Activated naive CD4-positive, alpha-beta T cell treated with anti-CD3 and anti-CD28 coated beads, Interleukin-2, amount 50 U/mL, for 24 hours (primary cell): ENCODE results near the gene KIF1A.
"Not testable (repeated sequence)": the region's sequence is repeated elsewhere in the genome, so short reads cannot be mapped to it uniquely, and the experiment has no call there.

ENCODE experiments used
- H3K27ac Mint-ChIP-seq: one replicate; pipeline ENCODE4 v1.8.0; 2021; ENCODE audit warnings: mild to moderate bottlenecking, mixed read lengths
- H3K27me3 Mint-ChIP-seq: one replicate; pipeline ENCODE4 v1.8.0; 2021; ENCODE audit warnings: mixed read lengths
- H3K36me3 Mint-ChIP-seq: one replicate; pipeline ENCODE4 v1.8.0; 2021; ENCODE audit warnings: mixed read lengths
- H3K4me1 Mint-ChIP-seq: one replicate; pipeline ENCODE4 v1.8.0; 2021; ENCODE audit warnings: mixed read lengths
- H3K4me3 Mint-ChIP-seq: one replicate; pipeline ENCODE4 v1.8.0; 2021; ENCODE audit warnings: mild to moderate bottlenecking, mixed read lengths
- H3K9me3 Mint-ChIP-seq: one replicate; pipeline ENCODE4 v1.8.0; 2021; ENCODE audit warnings: mixed read lengths

The KIF1A gene

DNA sequence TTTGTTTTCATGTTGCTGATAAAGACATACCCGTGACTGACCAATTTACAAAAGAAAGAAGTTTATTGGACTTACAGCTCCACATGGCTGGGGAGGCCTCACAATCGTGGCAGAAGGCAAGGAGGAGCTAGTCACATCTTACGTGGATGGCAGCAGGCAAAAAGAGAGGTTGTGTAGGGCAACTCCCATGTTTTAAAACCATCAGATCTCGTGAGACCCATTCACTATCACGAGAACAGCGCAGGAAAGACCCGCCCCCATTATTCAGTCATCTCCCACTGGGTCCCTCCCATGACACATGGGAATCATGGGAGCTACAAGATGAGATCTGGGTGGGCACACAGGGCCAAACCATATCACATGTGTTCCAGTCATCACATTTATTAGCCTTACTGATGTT, 111.6 kb downstream of the KIF1A start:
- Mint-ChIP-seq H3K9me3 (no peaks in the 10 kb centered on the region), H3K27ac (no peak overlapping the region), H3K36me3 (no peaks in the 10 kb centered on the region), H3K4me3 (no peak overlapping the region), H3K4me1 (peaks cover 13% of the 10 kb centered on the region), H3K27me3 (peaks cover 2% of the 10 kb centered on the region)

DNA sequence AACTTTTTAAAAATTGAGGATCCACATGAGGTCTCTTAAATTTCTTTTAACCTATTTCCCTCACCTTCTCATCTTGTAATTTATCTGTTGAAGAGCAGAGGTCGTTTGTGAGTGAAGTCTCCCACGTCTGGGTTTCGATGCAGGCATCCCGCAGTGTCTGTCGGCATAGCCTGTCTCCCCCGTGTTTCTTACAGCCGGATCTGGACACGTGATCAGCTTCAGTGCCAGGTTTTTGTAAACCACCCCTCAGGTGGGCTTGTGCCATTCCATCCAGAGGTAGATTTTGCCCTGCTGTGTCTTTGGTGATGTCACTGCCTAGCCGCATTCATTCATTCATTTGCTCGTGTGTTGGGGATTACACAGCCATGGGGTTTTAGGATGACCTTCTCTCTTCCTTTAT, 112.2 kb downstream of the KIF1A start:
- Mint-ChIP-seq H3K4me1 (peaks cover 17% of the 10 kb centered on the region), H3K27ac (no peak overlapping the region), H3K4me3 (no peak overlapping the region), H3K9me3 (no peaks in the 10 kb centered on the region), H3K36me3 (no peaks in the 10 kb centered on the region), H3K27me3 (peaks cover 4% of the 10 kb centered on the region)

DNA sequence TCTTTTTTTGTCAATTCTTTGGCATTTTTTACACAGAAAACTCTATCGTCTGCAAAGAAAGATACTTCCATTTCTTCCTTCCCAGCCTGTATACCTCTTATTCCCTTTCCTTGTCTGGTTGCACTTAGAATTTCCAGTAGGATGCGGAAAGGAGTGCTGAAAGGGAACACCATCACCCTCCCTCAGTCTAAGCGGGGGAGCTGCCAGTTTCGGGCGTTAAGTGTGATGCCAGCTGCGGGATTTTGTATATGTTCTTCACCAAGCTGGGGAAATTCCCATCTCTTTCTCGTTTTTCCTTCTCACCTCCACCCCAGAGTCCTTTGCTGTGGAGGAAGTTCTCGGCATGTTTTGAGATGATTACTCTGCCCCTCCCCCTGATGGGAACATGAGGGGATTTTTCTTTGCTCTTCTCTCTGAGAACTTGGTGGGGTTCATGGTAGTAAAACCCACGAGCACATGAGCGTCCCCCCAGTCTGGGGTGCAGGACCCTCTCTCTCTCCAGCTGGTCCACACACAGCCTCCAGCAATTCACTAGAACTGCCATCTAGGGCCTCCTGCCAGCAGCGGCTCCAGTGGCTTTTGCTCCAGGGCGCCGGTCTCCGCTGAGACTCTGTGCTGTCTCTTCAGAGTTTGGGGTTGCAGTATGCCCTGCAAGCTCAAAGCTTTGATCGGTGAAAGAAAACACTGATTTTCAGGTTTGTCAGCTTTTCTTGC, 112.8 kb downstream of the KIF1A start:
- Mint-ChIP-seq H3K27ac (no peak overlapping the region), H3K4me1 (peaks cover 17% of the 10 kb centered on the region), H3K9me3 (no peaks in the 10 kb centered on the region), H3K27me3 (peaks cover 4% of the 10 kb centered on the region), H3K36me3 (no peaks in the 10 kb centered on the region), H3K4me3 (no peak overlapping the region)

DNA sequence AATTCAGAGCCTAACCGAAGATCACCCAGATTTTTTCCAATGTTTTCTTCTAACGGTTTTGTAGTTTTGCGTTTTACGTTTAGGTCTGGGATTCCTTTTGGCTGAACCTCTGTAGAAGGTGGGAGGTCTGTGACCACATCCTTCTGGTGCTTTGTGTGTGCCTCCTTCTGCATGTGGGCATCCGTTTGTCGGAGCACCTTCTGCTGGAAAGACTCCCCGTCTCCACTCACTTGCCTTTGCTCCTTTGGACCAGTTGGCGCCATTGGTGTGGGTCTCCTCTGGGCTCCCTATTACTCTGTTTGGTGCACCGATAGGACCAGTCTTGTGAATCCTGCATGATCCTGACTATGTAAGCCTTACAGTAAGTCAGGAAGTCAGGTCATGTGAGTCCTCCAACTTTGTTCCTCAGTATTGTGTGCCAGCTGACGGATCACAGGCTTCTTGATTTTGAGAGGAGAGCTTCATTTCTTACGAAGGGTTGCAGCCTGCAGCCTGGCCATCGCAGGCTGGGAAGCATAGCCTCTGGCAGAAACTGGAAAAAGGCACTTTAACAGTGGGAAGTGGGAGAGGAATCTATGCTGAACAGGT, 114.7 kb downstream of the KIF1A start:
- H3K4me3 Mint-ChIP-seq = peak overlapping the region; percentile 80
- peaks cover 4% of the 10 kb centered on the region for H3K27me3 Mint-ChIP-seq
- no peak overlapping the region for H3K27ac Mint-ChIP-seq

DNA sequence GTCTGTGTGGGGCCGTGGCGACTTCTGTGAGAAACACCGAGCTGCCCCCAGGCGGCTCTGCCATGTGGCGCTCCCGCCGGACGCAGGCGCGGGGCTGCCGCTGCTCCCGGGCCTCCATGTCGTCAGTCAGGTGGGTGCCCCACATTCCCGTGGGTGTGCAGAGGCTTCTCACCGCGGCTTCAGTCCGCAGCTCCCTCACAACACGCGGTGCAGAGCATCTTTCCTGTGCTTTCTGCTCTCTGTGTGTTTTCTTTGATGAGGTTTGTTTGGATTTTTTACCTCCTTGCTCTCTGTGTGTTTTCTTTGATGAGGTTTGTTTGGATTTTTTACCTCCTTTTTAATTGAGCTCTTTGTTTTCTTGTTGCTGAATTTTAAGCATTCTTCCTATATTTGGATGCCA, 115.4 kb downstream of the KIF1A start:
- peaks cover 4% of the 10 kb centered on the region for H3K27me3 Mint-ChIP-seq
- no peak overlapping the region for H3K27ac Mint-ChIP-seq
- H3K4me1 Mint-ChIP-seq = peaks cover 17% of the 10 kb centered on the region
- no peaks in the 10 kb centered on the region for H3K36me3 Mint-ChIP-seq
- H3K9me3 Mint-ChIP-seq = no peaks in the 10 kb centered on the region
- peak overlapping the region; percentile 80 for H3K4me3 Mint-ChIP-seq

More for the DNA sequence above, 114.7 kb downstream of the KIF1A start:
- H3K9me3 Mint-ChIP-seq = no peaks in the 10 kb centered on the region
- peaks cover 17% of the 10 kb centered on the region for H3K4me1 Mint-ChIP-seq
- H3K36me3 Mint-ChIP-seq = no peaks in the 10 kb centered on the region

DNA sequence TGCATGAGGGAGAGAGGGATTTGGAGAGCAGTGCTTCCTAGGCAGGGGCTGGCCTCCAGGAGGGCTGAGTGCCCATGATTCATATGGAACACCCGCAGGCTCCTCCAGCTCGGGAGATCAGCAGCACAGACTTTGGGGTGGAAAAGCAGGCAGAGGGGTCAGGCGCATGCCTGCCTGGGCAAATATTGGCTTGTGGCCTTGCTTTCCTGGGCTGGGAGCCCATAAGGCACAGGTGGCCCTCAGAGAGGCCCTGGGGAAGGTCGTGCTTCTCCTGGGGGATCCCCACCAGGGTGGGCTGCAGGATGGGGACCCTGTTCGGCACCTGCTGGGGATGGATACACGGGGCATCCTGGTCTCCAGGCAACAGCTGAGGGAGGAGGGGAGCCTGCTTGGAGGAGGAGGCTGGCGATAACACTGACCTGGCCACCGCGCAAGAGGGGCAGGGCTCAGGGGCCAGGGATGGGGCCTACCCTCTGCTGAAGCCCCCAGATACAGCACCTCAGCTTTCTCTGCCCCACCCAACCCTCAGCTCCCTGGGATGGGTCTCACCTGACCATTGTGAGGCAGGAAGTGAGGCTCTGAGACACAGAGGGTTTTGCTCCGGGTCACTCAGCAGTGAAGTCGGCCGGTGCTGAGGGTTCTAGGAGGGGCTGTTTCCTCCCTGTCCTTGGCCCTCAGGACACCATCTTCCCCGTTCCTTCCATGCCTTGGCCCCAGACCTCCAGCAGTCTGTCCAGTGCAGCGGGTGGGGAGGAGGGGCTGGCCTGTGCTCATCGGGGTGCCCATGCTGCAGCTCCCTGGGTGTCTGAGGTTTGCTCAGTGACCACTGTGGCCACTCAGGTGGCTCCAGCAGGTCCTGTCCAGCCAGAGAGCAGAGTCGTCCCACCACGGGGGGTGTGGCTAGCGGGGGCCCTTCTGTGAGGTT, 116.3 kb downstream of the KIF1A start:
- H3K36me3 Mint-ChIP-seq = no peaks in the 10 kb centered on the region
- peaks cover 17% of the 10 kb centered on the region for H3K4me1 Mint-ChIP-seq
- peak overlapping the region; percentile 65 for H3K27ac Mint-ChIP-seq
- peaks cover 4% of the 10 kb centered on the region for H3K27me3 Mint-ChIP-seq
- H3K4me3 Mint-ChIP-seq = peak overlapping the region; percentile 42
- no peaks in the 10 kb centered on the region for H3K9me3 Mint-ChIP-seq

DNA sequence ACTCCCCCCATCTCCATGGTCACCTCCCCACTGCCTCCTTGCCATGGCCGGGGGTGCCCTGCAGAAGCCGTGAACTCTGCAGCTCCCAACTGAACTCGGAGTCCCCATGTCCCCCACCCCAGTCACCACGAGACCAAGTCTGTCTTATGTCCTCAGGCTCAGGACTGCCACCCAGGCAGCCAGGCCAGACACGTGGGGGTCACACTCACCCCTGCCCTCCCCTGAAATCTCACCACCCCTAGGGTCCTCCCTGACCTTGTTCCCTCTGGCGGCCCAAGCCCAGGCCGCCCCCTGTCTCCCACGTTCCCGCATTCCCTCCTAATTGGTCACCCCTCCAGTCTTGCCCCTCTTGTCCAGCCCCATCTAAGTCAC, 117.4 kb downstream of the KIF1A start:
- peak overlapping the region; percentile 2 for H3K27ac Mint-ChIP-seq
- H3K9me3 Mint-ChIP-seq = no peaks in the 10 kb centered on the region
- no peak overlapping the region for H3K4me3 Mint-ChIP-seq
- H3K27me3 Mint-ChIP-seq = peaks cover 4% of the 10 kb centered on the region
- H3K4me1 Mint-ChIP-seq = peaks cover 17% of the 10 kb centered on the region
- no peaks in the 10 kb centered on the region for H3K36me3 Mint-ChIP-seq

DNA sequence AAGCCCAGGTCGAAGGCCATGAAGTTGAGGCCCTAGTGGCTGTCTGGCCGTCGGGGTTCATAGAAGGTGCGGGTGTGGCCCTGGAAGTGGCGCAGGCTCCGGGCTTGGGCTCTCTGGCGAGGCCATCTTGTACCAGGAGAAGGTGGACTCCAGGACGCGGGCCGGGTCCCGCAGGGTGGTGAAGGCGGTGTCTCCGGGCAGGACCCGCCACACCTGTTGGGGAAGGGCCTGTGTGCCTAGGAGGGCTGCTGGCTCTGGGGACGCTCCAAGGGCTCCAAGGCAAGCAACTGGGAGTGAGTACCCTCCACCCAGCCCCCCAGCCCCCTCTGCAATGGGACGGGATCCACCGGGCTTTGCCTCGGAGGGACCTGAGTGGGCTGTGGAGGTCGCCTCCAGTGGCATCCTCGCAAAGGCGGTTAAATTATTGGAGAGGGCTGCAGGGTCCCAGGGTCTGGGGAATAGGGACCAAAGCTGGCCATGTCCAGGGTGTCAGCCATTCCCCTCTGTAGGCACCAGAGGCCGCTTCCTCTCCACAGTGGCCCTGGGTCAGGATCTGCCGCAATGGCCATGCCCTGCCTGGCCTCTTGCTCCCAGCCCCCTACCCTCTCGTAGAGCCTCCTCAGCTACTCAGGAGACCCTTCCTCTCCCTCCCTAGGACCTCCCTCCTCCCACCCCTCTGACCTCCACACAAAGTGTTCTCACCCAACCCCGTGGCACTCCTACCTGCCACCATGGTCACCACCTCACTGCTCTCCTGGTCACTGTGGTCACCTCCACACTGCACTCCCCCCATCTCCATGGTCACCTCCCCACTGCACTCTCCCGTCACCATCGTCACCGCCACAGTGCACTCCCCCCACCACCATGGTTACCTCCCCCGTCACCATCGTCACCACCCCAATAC, 118.0 kb downstream of the KIF1A start:
- no peaks in the 10 kb centered on the region for H3K9me3 Mint-ChIP-seq
- H3K27ac Mint-ChIP-seq = no peak overlapping the region
- H3K27me3 Mint-ChIP-seq = peaks cover 4% of the 10 kb centered on the region
- H3K4me1 Mint-ChIP-seq = peaks cover 17% of the 10 kb centered on the region
- H3K4me3 Mint-ChIP-seq = no peak overlapping the region
- H3K36me3 Mint-ChIP-seq = no peaks in the 10 kb centered on the region

DNA sequence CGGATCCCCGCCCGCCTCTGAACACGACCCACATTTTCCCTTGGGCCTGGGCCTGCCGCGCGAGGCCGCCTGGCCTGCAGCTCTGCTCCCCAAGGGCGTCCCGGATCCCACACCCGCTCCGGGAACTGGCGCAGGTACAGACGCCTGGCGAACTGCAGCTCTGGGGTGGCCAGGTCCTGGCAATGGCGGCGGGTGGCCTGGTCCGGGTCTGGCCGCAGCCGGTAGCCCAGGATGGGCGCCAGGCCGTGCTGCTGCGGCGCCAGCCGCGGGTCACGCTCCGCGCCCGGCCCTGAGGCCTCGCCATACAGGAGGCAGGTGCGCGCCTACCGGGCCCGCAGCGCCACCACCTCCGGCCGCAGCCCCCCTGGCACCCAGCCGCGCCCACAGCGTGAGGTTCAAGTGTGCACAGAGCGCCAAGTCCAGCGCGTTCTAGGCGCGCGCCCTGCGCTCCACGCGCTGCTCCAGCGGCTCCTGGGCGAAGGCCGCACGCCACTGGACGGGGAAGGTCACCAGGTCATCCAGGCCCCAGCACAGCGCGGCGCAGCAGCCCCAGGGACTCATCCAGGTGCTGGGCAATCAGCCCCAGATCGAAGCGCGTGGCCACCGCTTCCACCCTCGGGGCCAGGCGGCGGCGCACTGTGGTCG, 118.8 kb downstream of the KIF1A start:
- no peaks in the 10 kb centered on the region for H3K9me3 Mint-ChIP-seq
- H3K4me1 Mint-ChIP-seq = peaks cover 17% of the 10 kb centered on the region
- peaks cover 4% of the 10 kb centered on the region for H3K27me3 Mint-ChIP-seq
- H3K27ac Mint-ChIP-seq = no peak overlapping the region
- H3K36me3 Mint-ChIP-seq = no peaks in the 10 kb centered on the region
- H3K4me3 Mint-ChIP-seq = no peak overlapping the region

DNA sequence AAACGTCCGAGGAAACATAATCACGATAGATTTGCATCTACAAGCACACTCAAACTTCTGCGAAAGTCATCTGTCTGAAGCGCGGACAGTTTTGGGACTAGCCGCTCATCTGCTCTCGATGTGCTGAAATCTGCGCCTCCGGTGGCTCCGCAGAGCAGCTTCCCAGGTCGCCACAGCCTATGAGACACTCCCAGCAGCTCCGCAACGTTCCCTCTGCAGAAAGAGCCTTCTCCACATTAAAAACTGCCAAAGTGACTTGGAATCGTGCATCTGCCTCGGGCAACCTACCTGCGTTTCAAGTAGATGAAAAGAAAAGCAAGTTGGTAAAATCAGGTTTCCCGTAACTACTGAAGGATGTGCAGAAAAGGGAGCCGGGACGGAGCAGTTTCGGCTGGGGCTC, 119.4 kb downstream of the KIF1A start:
- H3K4me1 Mint-ChIP-seq = peaks cover 17% of the 10 kb centered on the region
- H3K9me3 Mint-ChIP-seq, H3K4me3 Mint-ChIP-seq, H3K27ac Mint-ChIP-seq, H3K27me3 Mint-ChIP-seq, H3K36me3 Mint-ChIP-seq: not testable (repeated sequence)

DNA sequence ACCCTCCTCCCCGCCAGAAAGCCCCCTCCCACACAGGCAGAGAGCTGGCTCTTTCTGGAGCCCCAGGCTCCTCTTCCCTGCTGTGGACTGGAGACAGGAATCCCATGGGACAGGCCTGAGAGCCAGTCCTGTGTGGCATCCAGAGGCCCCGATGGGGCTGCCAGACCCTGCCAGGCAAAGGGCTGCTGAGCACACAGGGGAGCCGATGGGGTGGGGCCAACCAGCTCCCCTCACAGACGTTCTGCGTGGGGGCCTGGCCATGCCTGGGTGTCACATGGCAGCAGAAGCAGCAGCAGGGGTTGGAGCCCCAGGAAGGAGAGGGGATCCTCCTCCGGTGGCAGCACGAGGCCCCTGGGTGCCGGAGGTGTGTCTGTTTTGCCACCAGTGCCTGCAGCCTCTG, 120.2 kb downstream of the KIF1A start:
- H3K36me3 Mint-ChIP-seq, H3K27ac Mint-ChIP-seq, H3K27me3 Mint-ChIP-seq, H3K9me3 Mint-ChIP-seq, H3K4me3 Mint-ChIP-seq, H3K4me1 Mint-ChIP-seq: not testable (repeated sequence)

DNA sequence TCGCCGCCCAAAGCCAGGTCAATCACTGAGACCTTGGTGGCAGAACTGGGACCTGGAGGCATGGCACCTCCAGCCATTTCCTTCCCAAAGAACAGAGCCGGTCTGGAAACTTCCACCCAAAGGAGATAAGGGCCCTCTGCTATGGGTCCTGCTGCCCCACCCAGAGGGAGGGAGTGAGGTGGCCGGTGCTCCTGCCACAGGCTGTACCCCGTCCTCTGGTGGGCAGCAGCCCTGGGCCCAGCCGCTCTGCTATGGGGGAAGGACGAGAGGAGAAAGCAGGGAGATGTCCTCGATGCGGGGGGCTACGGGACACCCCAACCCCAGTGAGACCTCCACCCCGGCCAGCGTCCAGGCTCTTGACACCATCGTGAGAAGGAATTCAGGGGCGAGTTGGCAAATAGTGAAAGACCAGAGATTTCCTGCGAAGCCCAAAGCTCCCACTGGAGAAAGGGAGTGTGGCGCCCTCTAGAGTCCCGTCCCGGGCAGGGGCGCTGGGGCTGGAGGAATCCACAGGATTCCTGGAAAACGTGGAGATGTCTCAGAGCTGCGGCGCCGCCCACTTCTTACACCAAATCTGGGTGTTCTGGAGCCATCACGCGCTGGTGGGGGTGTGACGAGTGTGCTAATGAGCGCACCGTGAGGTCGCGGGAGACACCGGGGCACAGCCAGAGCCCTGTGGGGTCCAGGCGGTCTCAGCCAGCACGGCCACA, 121.0 kb downstream of the KIF1A start:
- H3K36me3 Mint-ChIP-seq, H3K27ac Mint-ChIP-seq, H3K4me3 Mint-ChIP-seq, H3K4me1 Mint-ChIP-seq, H3K27me3 Mint-ChIP-seq, H3K9me3 Mint-ChIP-seq: not testable (repeated sequence)

DNA sequence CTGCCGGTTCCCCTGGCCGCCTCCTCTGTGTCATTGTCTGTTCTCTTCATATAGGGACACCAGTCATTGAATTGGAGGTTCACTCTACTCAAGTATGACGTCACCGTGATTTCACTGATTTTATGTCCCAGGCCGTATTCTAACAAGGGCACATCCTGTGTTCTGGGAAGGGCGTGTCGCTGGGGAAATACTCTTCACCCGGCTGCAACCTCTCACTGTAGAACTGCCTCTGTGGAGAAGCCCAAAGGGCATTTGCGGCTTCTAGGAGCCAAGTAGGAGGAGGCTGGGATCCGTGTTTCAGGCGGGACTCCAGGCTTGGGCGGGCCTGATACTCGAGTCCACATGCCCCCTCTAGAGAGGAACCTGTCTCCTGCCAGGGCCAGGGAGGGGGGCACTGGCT, 123.5 kb downstream of the KIF1A start:
- not testable (repeated sequence) for H3K27ac Mint-ChIP-seq

DNA sequence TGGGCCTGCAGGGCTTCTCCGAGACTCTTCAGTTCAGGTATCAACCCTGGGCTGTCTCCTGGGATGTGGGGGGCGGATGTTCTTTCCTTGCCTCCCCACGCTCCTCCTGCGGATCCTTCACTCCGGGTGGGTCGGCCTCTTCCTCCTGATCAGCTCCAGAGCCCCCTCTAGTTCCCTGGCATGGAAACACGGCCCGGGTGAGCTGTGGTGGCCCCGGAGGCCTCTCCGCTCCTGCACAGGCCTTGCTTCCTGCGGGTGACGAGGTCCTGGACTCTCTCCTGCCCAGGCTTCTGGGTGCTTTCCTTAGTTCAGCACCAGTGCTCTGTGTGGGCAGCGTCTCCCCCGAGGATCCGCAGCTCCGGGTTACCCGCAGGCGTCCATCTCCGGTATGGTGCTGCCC, 124.4 kb downstream of the KIF1A start:
- H3K36me3 Mint-ChIP-seq, H3K4me3 Mint-ChIP-seq, H3K9me3 Mint-ChIP-seq, H3K4me1 Mint-ChIP-seq, H3K27ac Mint-ChIP-seq, H3K27me3 Mint-ChIP-seq: not testable (repeated sequence)

More for the DNA sequence above, 123.5 kb downstream of the KIF1A start:
- H3K27me3 Mint-ChIP-seq, H3K36me3 Mint-ChIP-seq, H3K9me3 Mint-ChIP-seq, H3K4me3 Mint-ChIP-seq, H3K4me1 Mint-ChIP-seq: not testable (repeated sequence)
